Measurements from ENCODE around the gene MRPL24. TPM values are rescaled to one million over a fixed set of nuclear protein-coding genes. Genes with fewer than 3 reads are reported as not detected.

MRPL24 gene
- total and polyA plus RNA-seq, 9 of the 15 experiments (the other 6 are each of a cell fraction or from before 2014, with no cell fraction given): 74.3 to 267 (median 113) TPM

DNA sequence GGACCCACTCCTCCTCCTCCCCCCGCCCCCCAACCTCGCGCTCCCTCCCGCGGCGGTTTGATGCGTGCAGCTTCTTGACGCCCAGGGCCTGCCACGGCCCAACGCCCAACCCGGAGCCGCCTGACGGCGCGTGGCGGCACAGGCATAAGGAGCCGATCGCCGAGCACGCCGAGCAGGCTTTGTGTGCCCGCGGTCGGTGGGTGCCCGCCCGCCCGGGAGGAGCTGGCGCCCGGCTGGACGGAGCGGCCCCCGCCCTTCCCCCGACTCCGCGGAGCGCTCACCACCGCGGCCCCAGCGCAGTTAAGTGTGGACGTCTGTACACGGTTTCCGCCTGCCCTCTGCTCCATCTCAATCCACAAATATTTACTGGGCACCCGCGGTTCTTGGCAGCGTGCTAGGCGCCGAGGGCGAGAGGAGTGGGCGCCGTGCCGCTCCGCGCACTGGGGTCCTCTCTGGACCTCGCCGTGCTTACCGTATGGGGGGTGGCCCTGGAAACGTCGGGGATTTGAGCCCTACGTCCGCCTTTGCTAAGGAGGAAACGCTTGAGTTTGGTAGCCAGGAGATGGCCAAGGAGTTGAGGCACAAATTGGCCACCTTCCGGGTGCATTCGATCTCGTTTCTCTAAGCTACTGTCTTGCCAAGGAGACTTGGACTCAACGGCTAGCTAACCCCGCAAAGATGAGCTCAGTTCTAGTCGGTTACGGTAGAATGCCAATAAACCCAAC lies 11.0 kb upstream of the MRPL24 start (continued):
- TF ChIP-seq, protein P1, sequence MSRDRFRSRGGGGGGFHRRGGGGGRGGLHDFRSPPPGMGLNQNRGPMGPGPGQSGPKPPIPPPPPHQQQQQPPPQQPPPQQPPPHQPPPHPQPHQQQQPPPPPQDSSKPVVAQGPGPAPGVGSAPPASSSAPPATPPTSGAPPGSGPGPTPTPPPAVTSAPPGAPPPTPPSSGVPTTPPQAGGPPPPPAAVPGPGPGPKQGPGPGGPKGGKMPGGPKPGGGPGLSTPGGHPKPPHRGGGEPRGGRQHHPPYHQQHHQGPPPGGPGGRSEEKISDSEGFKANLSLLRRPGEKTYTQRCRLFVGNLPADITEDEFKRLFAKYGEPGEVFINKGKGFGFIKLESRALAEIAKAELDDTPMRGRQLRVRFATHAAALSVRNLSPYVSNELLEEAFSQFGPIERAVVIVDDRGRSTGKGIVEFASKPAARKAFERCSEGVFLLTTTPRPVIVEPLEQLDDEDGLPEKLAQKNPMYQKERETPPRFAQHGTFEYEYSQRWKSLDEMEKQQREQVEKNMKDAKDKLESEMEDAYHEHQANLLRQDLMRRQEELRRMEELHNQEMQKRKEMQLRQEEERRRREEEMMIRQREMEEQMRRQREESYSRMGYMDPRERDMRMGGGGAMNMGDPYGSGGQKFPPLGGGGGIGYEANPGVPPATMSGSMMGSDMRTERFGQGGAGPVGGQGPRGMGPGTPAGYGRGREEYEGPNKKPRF (IDR thresholded peaks at IDR 0.05; ENCODE audit: low read depth, low read length): no peak
- TF ChIP-seq SMAD1 (IDR thresholded peaks at IDR 0.05; ENCODE audit: low read depth, low read length, partially characterized antibody) (no peak), KAT2B (IDR thresholded peaks at IDR 0.05; ENCODE audit: low read depth, low read length) (no peak), ARID2 (IDR thresholded peaks at IDR 0.05) (no peak), GATAD2A (IDR thresholded peaks at IDR 0.05) (no peak), PRPF4 (IDR thresholded peaks at IDR 0.05; ENCODE audit: insufficient read depth, low read depth, low read length, poor library complexity, severe bottlenecking) (no peak), PHF8 (IDR thresholded peaks at IDR 0.05; ENCODE audit: borderline replicate concordance, low read length) (peak; percentile 48; the same call in 1 of the 2 replicates), SMARCB1 (IDR thresholded peaks at IDR 0.05; ENCODE audit: insufficient read length, low read depth) (no peak), SNIP1 (IDR thresholded peaks at IDR 0.05; ENCODE audit: low read depth) (no peak), ATF7 (IDR thresholded peaks at IDR 0.05) (peak; percentile 52), HSF4 (CRISPR knock-in tag; IDR thresholded peaks at IDR 0.05; ENCODE audit: borderline replicate concordance) (no peak), SP2 (IDR thresholded peaks at IDR 0.05; ENCODE audit: extremely low read depth, low read depth, low read length, poor library complexity, severe bottlenecking) (no peak), SREBF1 (IDR thresholded peaks at IDR 0.05; ENCODE audit: borderline replicate concordance, low read depth, low read length) (no peak), EHMT2 (IDR thresholded peaks at IDR 0.05) (no peak), BACH1 (tag; IDR thresholded peaks at IDR 0.05) (no peak), ZNF518B (CRISPR knock-in tag; IDR thresholded peaks at IDR 0.05) (no peak), KAT7 (CRISPR knock-in tag; IDR thresholded peaks at IDR 0.05; ENCODE audit: borderline replicate concordance) (peak; percentile 73; the same call in 1 of the 2 replicates), ZNF24 (IDR thresholded peaks at IDR 0.05) (no peak), ZFPM2 (CRISPR knock-in tag; IDR thresholded peaks at IDR 0.05) (no peak)
- TF ChIP-seq, protein P2, sequence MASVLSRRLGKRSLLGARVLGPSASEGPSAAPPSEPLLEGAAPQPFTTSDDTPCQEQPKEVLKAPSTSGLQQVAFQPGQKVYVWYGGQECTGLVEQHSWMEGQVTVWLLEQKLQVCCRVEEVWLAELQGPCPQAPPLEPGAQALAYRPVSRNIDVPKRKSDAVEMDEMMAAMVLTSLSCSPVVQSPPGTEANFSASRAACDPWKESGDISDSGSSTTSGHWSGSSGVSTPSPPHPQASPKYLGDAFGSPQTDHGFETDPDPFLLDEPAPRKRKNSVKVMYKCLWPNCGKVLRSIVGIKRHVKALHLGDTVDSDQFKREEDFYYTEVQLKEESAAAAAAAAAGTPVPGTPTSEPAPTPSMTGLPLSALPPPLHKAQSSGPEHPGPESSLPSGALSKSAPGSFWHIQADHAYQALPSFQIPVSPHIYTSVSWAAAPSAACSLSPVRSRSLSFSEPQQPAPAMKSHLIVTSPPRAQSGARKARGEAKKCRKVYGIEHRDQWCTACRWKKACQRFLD (CRISPR knock-in tag; IDR thresholded peaks at IDR 0.05): 0 out of 2 replicates have a peak, but pooled peaks have one; percentile 9
